Fibroblast of lung (primary cell): Measurements from ENCODE around the gene LTBP1.

Source experiments
- EZH2 ChIP-seq: IDR thresholded peaks from 2 replicates; pipeline ENCODE4 v1.5.1; 2012; ENCODE audit warnings: low read length, control low read depth, mild to moderate bottlenecking; ENCODE audit errors: missing control alignments
- TF ChIP-seq, protein P1 (sequence below), 2 donors: IDR thresholded peaks in 1 of 2; conservative IDR thresholded peaks in 1 of 2; 1 replicate in 1 of 2; 2 replicates in 1 of 2; pipeline ENCODE4 v1.5.1; 2011 to 2012; ENCODE audit warnings: low read length in 2 of 2, control low read depth in 1 of 2, inconsistent platforms in 1 of 2, low read depth in 1 of 2, mild to moderate bottlenecking in 1 of 2

DNA sequence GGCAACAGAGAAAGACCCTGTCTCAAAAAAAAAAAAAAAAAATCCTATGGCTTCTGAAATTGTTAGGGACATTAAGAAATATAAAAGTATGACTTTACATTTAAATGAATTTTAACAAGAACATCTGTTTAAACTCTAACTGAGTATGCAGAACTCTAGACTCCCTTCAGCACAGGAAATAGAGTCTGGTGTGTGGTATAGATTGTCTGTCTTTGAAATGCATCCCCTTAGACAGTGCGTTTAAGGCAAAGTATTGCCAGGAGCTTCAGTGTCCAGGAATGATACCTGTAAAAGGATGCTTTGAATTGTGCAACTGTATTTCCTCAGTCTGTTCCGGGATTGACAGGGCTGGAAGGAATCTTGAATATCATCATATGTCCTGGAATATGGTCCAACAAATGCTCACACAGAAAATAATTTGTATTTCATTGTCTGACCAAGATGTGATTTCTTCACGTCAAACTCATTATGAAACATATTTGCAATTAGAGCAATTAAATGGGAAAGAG is 396.7 kb downstream of the LTBP1 start:
- TF ChIP-seq, protein P1, sequence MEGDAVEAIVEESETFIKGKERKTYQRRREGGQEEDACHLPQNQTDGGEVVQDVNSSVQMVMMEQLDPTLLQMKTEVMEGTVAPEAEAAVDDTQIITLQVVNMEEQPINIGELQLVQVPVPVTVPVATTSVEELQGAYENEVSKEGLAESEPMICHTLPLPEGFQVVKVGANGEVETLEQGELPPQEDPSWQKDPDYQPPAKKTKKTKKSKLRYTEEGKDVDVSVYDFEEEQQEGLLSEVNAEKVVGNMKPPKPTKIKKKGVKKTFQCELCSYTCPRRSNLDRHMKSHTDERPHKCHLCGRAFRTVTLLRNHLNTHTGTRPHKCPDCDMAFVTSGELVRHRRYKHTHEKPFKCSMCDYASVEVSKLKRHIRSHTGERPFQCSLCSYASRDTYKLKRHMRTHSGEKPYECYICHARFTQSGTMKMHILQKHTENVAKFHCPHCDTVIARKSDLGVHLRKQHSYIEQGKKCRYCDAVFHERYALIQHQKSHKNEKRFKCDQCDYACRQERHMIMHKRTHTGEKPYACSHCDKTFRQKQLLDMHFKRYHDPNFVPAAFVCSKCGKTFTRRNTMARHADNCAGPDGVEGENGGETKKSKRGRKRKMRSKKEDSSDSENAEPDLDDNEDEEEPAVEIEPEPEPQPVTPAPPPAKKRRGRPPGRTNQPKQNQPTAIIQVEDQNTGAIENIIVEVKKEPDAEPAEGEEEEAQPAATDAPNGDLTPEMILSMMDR (conservative IDR thresholded peaks at IDR 0.05 in 1 of 2, IDR thresholded peaks at IDR 0.05 in 1 of 2; ENCODE audit: low read depth in 1 of 2, low read length in 2 of 2) = no peak
- no peak for TF ChIP-seq EZH2
